ENCODE results near the gene CHIC2.

CHIC2 gene

GRCh38 chr4:53997898-53998297 is 66.5 kb downstream of the CHIC2 start:
- DNase-seq, result no peak

GRCh38 chr4:53994382-53995102 is 69.9 kb downstream of the CHIC2 start:
- DNase-seq, result no peak

- DNase-seq, result no peak
These were observed 71.6 kb downstream of the CHIC2 start for GRCh38 chr4:53992785-53993184.

- DNase-seq, result no peak
These were observed 72.6 kb downstream of the CHIC2 start for GRCh38 chr4:53991821-53992220.

- DNase-seq, result no peak
These were observed 73.8 kb downstream of the CHIC2 start for GRCh38 chr4:53990641-53991040.

GRCh38 chr4:53987761-53988171 is 76.6 kb downstream of the CHIC2 start:
- peak; percentile 44 for DNase-seq

GRCh38 chr4:53986062-53986461 is 78.3 kb downstream of the CHIC2 start:
- no peak for DNase-seq

GRCh38 chr4:53981567-53981966 is 82.8 kb downstream of the CHIC2 start:
- DNase-seq, result no peak

- DNase-seq, result no peak
These were observed 83.3 kb downstream of the CHIC2 start for GRCh38 chr4:53981066-53981465.

GRCh38 chr4:53974561-53974960 is 89.8 kb downstream of the CHIC2 start:
- no peak for DNase-seq

- peak; percentile 29 for DNase-seq
These were observed 96.4 kb downstream of the CHIC2 start for GRCh38 chr4:53967986-53968385.

- no peak for DNase-seq
These were observed 100.6 kb downstream of the CHIC2 start for GRCh38 chr4:53963781-53964180.

- DNase-seq, result no peak
These were observed 101.1 kb downstream of the CHIC2 start for GRCh38 chr4:53963336-53963735.

- DNase-seq, result peak; percentile 60
These were observed 101.7 kb downstream of the CHIC2 start for GRCh38 chr4:53962516-53963225.

- DNase-seq, result no peak
These were observed 103.1 kb downstream of the CHIC2 start for GRCh38 chr4:53961351-53961750.

- DNase-seq, result no peak
These were observed 103.6 kb downstream of the CHIC2 start for GRCh38 chr4:53960843-53961242.

All from HCEC 1CT (cell line).